VCaP (cell line): ENCODE results near the gene AGR3.
A peak's percentile ranks its signal among the peaks of the same experiment; 100 is the strongest.

Experiments
- H3K27ac ChIP-seq: fragments of 450-650 bp; 2 replicates; pipeline ENCODE4 v1.5.1; 2017
- TF ChIP-seq, protein P1 (sequence below): fragments of 450-650 bp; conservative IDR thresholded peaks from 2 replicates; pipeline ENCODE4 v1.5.1; 2017; ENCODE audit warnings: mild to moderate bottlenecking, moderate library complexity

Gene AGR3

DNA sequence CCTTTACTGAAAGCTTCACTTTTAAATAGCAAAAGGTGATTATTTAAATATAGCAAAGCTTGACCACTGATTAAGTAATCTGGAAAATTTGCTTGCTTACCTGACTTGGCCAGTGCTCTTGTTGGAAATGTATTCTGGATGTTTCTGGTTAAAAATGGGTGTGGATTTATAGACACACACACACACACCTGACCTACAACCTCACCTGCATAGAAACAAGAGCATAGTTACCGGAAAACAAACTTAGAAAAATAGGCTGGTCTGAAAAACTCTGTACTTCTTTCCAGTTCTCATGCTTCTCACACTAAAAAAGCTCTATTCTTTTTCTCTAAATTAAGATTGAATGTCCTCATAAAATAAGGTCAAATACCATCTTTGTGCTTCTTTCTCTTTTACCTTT lies at the start of gene AGR3:
AGR3 (minus strand) TSS at position 140 of the 400 bp plus-strand sequence. CDS start 3,365 bp downstream, outside the sequence.
- peak within 1 kb of the TSS; percentile 73 for H3K27ac ChIP-seq

DNA sequence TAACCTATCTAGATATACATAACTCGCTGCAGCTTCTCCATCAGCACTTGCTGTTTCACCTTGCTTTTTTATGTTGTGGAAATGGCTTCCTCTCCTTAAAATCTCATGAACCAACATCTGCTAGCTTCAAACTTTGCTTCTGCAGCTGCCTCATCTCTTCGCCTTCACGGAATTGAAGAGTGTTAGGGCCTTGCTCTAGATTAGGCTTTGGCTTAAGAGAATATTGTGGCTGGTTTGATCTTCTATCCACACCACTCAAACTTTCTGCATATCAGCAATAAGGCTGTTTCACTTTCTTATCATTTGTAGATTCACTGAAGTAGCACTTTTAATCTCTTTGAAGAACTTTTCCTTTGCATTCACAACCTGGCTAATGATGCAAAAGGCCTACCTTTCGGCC lies 49.2 kb upstream of the AGR3 start:
- TF ChIP-seq, protein P1, sequence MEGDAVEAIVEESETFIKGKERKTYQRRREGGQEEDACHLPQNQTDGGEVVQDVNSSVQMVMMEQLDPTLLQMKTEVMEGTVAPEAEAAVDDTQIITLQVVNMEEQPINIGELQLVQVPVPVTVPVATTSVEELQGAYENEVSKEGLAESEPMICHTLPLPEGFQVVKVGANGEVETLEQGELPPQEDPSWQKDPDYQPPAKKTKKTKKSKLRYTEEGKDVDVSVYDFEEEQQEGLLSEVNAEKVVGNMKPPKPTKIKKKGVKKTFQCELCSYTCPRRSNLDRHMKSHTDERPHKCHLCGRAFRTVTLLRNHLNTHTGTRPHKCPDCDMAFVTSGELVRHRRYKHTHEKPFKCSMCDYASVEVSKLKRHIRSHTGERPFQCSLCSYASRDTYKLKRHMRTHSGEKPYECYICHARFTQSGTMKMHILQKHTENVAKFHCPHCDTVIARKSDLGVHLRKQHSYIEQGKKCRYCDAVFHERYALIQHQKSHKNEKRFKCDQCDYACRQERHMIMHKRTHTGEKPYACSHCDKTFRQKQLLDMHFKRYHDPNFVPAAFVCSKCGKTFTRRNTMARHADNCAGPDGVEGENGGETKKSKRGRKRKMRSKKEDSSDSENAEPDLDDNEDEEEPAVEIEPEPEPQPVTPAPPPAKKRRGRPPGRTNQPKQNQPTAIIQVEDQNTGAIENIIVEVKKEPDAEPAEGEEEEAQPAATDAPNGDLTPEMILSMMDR: no peak
- no peak overlapping the region for H3K27ac ChIP-seq

More for the DNA sequence above, at the start of gene AGR3:
- TF ChIP-seq, protein P1: no peak

- TF ChIP-seq, protein P1: no peak
- H3K27ac ChIP-seq: no peak overlapping the region
These were observed 47.5 kb upstream of the AGR3 start for GRCh38 chr7:16929146-16929762.

DNA sequence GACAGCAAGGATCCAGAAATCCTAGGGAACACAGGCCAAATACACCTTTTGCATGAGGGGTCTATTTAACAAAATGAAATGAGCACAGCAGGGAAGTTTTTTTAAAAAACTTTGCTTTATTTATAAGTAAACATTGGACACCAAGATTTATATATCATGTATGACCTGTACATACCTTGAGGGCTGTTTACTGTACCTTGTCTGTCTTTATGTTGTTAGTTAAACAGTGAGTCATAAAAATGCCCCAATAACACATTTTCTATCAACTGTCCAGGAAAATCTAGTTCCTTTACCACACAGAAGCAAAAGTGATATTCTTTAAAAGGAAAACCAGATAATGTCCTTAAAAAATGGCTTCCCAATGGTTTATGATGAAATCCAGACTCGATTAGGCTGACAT lies 45.1 kb upstream of the AGR3 start:
- TF ChIP-seq, protein P1: no peak
- no peak overlapping the region for H3K27ac ChIP-seq

- H3K27ac ChIP-seq: no peak overlapping the region
These were observed 44.5 kb upstream of the AGR3 start for GRCh38 chr7:16926283-16926682.

GRCh38 chr7:16925609-16926008 lies 43.8 kb upstream of the AGR3 start:
- no peak overlapping the region for H3K27ac ChIP-seq
- TF ChIP-seq, protein P1: no peak

More at GRCh38 chr7:16926283-16926682, 44.5 kb upstream of the AGR3 start:
- TF ChIP-seq, protein P1: peak; percentile 83

- H3K27ac ChIP-seq: peak overlapping the region; percentile 60; the same call in 1 of the 2 replicates
- TF ChIP-seq, protein P1: no peak
These were observed 41.2 kb upstream of the AGR3 start for GRCh38 chr7:16923019-16923418.
